IPS DF 6.9 (cell line): Measurements from ENCODE around the gene MYMK.

ENCODE experiments used
- DNase-seq: peaks from one replicate; pipeline ENCODE4 v3.0.0-alpha.2; 2013; ENCODE audit warnings: low read depth, low spot score
- H3K27ac ChIP-seq: one replicate; pipeline ENCODE4 v1.5.1; 2013; ENCODE audit warnings: low read length, control low read depth
- H3K27me3 ChIP-seq: 2 replicates; pipeline ENCODE4 v1.6.1; 2013; ENCODE audit warnings: mild to moderate bottlenecking, low read length; ENCODE audit not compliant: control insufficient read depth, insufficient read depth
- H3K36me3 ChIP-seq: 2 replicates; pipeline ENCODE4 v1.6.1; 2013; ENCODE audit warnings: low read length; ENCODE audit not compliant: control insufficient read depth, insufficient read depth
- H3K4me1 ChIP-seq: 2 replicates; pipeline ENCODE4 v1.6.1; 2013; ENCODE audit warnings: low read length; ENCODE audit not compliant: control insufficient read depth, insufficient read depth
- H3K4me3 ChIP-seq: 2 replicates; pipeline ENCODE4 v1.5.1; 2013; ENCODE audit warnings: mild to moderate bottlenecking, low read length
- H3K9me3 ChIP-seq: 2 replicates; pipeline ENCODE4 v1.6.1; 2013; ENCODE audit warnings: low read length, inconsistent platforms; ENCODE audit not compliant: control insufficient read depth, insufficient read depth
- WGBS: extraction: QIAGEN DNeasy Blood & Tissue Kit; methylation state at CpG from one replicate; pipeline ENCODE4 v1.1.7; 2013; ENCODE audit warnings: mixed read lengths, missing lambda C conversion rate; ENCODE audit not compliant: insufficient read length, insufficient coverage; 5-methylcytosine and 5-hydroxymethylcytosine counted together

MYMK gene

GRCh38 chr9:133526721-133527321 lies 2.1 kb upstream of the MYMK start:
- no peak overlapping the region for H3K4me3 ChIP-seq
- H3K36me3 ChIP-seq: no peaks in the 10 kb centered on the region
- H3K4me1 ChIP-seq: peaks cover 10% of the 10 kb centered on the region
- H3K27ac ChIP-seq: no peak overlapping the region
- no peaks in the 10 kb centered on the region for H3K27me3 ChIP-seq
- H3K9me3 ChIP-seq: no peaks in the 10 kb centered on the region
- DNase-seq: no peak
- no CpG with 5 or more reads among the region's 21 CpGs for WGBS

- H3K9me3 ChIP-seq: no peaks in the 10 kb centered on the region
- no peaks in the 10 kb centered on the region for H3K27me3 ChIP-seq
- DNase-seq: no peak
- H3K27ac ChIP-seq: no peak overlapping the region
- no CpG with 5 or more reads among the region's 8 CpGs for WGBS
- no peaks in the 10 kb centered on the region for H3K36me3 ChIP-seq
- no peak overlapping the region for H3K4me3 ChIP-seq
- peaks cover 10% of the 10 kb centered on the region for H3K4me1 ChIP-seq
Measured at GRCh38 chr9:133525677-133526076, 918 bp upstream of the MYMK start.

GRCh38 chr9:133524146-133524545 lies 613 bp downstream of the MYMK start:
- Histone ChIP-seq H3K4me1 (peaks cover 10% of the 10 kb centered on the region), H3K36me3 (no peaks in the 10 kb centered on the region), H3K4me3 (no peak overlapping the region), H3K9me3 (no peaks in the 10 kb centered on the region), H3K27ac (no peak overlapping the region), H3K27me3 (no peaks in the 10 kb centered on the region)
- no CpG with 5 or more reads among the region's 5 CpGs for WGBS
- no peak for DNase-seq

- no CpG with 5 or more reads among the region's 8 CpGs for WGBS
- no peaks in the 10 kb centered on the region for H3K27me3 ChIP-seq
- no peaks in the 10 kb centered on the region for H3K36me3 ChIP-seq
Measured at GRCh38 chr9:133523106-133523505, 1.7 kb downstream of the MYMK start.

GRCh38 chr9:133522073-133522910 lies 2.5 kb downstream of the MYMK start:
- Histone ChIP-seq H3K9me3 (no peaks in the 10 kb centered on the region), H3K4me3 (no peak overlapping the region), H3K27me3 (no peaks in the 10 kb centered on the region), H3K36me3 (no peaks in the 10 kb centered on the region), H3K4me1 (peaks cover 3% of the 10 kb centered on the region), H3K27ac (no peak overlapping the region)
- WGBS: no CpG with 5 or more reads among the region's 14 CpGs
- no peak for DNase-seq

More at GRCh38 chr9:133523106-133523505, 1.7 kb downstream of the MYMK start:
- no peak overlapping the region for H3K27ac ChIP-seq
- H3K4me1 ChIP-seq: peaks cover 7% of the 10 kb centered on the region
- H3K9me3 ChIP-seq: no peaks in the 10 kb centered on the region
- no peak for DNase-seq
- H3K4me3 ChIP-seq: no peak overlapping the region

GRCh38 chr9:133521122-133522072 lies 3.4 kb downstream of the MYMK start:
- Histone ChIP-seq H3K27ac (no peak overlapping the region), H3K4me3 (no peak overlapping the region), H3K36me3 (no peaks in the 10 kb centered on the region; the same call in 1 of the 2 replicates), H3K27me3 (no peaks in the 10 kb centered on the region), H3K4me1 (no peaks in the 10 kb centered on the region), H3K9me3 (no peaks in the 10 kb centered on the region)
- no peak for DNase-seq
- no CpG with 5 or more reads among the region's 21 CpGs for WGBS

- no peak for DNase-seq
- H3K27me3 ChIP-seq: no peaks in the 10 kb centered on the region
- no peaks in the 10 kb centered on the region; the same call in 1 of the 2 replicates for H3K36me3 ChIP-seq
- no peak overlapping the region for H3K27ac ChIP-seq
- no peak overlapping the region for H3K4me3 ChIP-seq
- no peaks in the 10 kb centered on the region for H3K9me3 ChIP-seq
- WGBS: no CpG with 5 or more reads among the region's 24 CpGs
- no peaks in the 10 kb centered on the region for H3K4me1 ChIP-seq
Measured at GRCh38 chr9:133520121-133520835, 4.5 kb downstream of the MYMK start.

- H3K9me3 ChIP-seq: no peaks in the 10 kb centered on the region
- no CpG with 5 or more reads among the region's 7 CpGs for WGBS
- no peak overlapping the region for H3K4me3 ChIP-seq
- no peaks in the 10 kb centered on the region; the same call in 1 of the 2 replicates for H3K36me3 ChIP-seq
- H3K27me3 ChIP-seq: no peaks in the 10 kb centered on the region
- no peaks in the 10 kb centered on the region for H3K4me1 ChIP-seq
- DNase-seq: no peak
- no peak overlapping the region for H3K27ac ChIP-seq
Measured at GRCh38 chr9:133519693-133520092, 5.1 kb downstream of the MYMK start.

- no CpG with 5 or more reads among the region's 27 CpGs for WGBS
- H3K27me3 ChIP-seq: no peaks in the 10 kb centered on the region
- no peaks in the 10 kb centered on the region for H3K4me1 ChIP-seq
- DNase-seq: no peak
- no peak overlapping the region for H3K4me3 ChIP-seq
- H3K27ac ChIP-seq: no peak overlapping the region
- no peaks in the 10 kb centered on the region; the same call in 1 of the 2 replicates for H3K36me3 ChIP-seq
- no peaks in the 10 kb centered on the region for H3K9me3 ChIP-seq
Measured at GRCh38 chr9:133518706-133519449, 5.9 kb downstream of the MYMK start.
